Astrocyte of the spinal cord (primary cell): Measurements from ENCODE around the gene SLC16A12.
"Not testable (repeated sequence)": the region's sequence is repeated elsewhere in the genome, so short reads cannot be mapped to it uniquely, and the experiment has no call there.

Source experiments
- DNase-seq: peaks from one replicate; pipeline ENCODE4 v3.0.0; 2011; ENCODE audit warnings: low read depth, low spot score
- H3K4me3 ChIP-seq: 2 replicates; pipeline ENCODE4 v1.5.1; 2011; ENCODE audit warnings: low read depth, mild to moderate bottlenecking, low read length, moderate library complexity
- CTCF ChIP-seq: IDR thresholded peaks from 2 replicates; pipeline ENCODE4 v1.5.1; 2012; ENCODE audit warnings: low read depth, mild to moderate bottlenecking, low read length, inconsistent platforms
- in situ Hi-C: cut with HindIII; loops from 2 replicates; pipeline ENCODE4 v1.10.0; 2017; ENCODE audit warnings: low sequenced_read_pairs

The SLC16A12 gene

GRCh38 chr10:89413398-89413912, 121.9 kb downstream of the SLC16A12 start:
- peak overlapping the region; percentile 71 for H3K4me3 ChIP-seq
- in situ Hi-C loops: no loop called here
- TF ChIP-seq CTCF: no peak

DNA sequence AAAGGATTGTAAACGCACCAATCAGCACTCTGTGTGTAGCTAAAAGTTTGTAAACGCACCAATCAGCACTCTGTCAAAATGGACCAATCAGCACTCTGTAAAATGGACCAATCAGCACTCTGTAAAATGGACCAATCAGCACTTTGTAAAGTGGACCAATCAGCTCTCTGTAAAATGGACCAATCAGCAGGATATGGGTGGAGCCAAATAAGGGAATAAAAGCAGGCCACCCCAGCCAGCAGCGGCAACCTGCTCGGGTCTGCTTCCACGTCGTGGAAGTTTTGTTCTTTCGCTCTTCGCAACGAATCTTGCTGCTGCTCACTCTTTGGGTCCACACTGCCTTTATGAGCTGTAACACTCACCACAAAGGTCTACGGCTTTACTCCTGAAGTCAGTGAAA, 123.1 kb downstream of the SLC16A12 start:
- DNase-seq, in situ Hi-C loops, H3K4me3 ChIP-seq: not testable (repeated sequence)

More at GRCh38 chr10:89413398-89413912, 121.9 kb downstream of the SLC16A12 start:
- DNase-seq: no peak

DNA sequence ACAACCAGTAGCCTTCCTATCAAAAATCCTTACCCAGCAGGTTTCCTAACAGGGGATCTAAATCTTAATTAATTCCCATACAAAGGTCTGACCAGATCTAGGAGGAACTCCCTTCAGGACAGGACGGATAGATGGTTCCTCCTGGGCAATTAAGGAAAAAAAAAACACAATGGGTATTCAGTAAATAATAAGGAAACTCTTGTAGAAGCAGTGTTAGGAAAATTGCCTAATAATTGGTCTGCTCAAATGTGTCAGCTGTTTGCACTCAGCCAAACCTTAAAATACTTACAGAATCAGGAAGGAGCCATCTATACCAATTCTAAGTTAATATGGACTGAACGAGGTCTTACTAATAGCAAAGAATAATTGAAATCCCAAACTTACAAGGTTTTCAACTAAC, 124.3 kb downstream of the SLC16A12 start:
- H3K4me3 ChIP-seq, in situ Hi-C loops, DNase-seq: not testable (repeated sequence)

DNA sequence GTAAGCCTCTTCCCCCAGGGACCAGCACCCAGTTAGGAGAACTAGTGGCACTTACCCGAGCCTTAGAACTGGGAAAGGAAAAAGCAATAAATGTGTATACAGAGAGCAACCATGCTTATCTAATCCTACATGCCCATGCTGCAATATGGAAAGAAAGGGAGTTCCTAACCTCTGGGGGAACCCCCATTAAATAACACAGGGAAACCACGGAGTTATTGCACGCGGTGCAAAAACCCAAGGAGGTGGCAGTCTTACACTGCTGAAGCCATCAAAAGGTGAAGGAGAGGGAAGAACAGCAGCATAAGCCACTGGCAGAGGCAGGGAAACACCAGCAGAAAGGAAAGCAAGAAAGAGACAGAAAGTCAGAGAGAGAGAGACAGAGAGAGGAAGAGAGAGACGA, 124.8 kb downstream of the SLC16A12 start:
- H3K4me3 ChIP-seq, DNase-seq, in situ Hi-C loops: not testable (repeated sequence)

- DNase-seq, H3K4me3 ChIP-seq, in situ Hi-C loops: not testable (repeated sequence)
These were observed 126.1 kb downstream of the SLC16A12 start for GRCh38 chr10:89409282-89409681.

DNA sequence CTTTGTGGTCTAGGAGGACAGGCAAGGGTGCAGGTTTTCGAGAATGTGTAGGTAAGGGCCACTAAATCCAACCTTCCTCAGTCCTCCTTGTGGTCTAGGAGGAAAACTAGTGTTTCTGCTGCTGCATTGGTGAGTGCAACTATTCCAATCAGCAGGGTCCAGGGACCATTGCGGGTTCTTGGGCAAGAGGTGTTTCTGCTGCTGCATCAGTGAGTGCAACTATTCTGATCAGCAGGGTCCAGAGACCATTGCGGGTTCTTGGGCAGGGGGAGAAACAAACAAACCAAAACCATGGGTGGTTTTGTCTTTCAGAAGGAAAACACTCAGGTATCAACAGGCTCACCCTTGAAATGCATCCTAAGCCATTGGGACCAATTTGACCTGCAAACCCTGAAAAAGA, 127.6 kb downstream of the SLC16A12 start:
- in situ Hi-C loops, H3K4me3 ChIP-seq, DNase-seq: not testable (repeated sequence)

DNA sequence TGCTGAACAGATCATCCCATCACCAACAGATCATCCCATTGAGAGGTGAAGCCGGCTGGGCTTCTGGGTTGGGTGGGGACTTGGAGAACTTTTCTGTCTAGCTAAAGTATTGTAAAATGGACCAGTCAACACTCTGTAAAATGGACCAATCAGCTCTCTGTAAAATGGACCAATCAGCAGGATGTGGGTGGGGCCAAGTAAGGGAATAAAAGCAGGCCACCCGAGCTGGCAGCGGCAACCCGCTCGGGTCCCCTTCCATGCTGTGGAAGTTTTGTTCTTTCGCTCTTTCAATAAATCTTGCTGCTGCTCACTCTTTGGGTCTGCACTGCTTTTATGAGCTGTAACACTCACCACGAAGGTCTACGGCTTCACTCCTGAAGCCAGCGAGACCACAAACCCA, 129.2 kb downstream of the SLC16A12 start:
- H3K4me3 ChIP-seq, in situ Hi-C loops, DNase-seq: not testable (repeated sequence)

DNA sequence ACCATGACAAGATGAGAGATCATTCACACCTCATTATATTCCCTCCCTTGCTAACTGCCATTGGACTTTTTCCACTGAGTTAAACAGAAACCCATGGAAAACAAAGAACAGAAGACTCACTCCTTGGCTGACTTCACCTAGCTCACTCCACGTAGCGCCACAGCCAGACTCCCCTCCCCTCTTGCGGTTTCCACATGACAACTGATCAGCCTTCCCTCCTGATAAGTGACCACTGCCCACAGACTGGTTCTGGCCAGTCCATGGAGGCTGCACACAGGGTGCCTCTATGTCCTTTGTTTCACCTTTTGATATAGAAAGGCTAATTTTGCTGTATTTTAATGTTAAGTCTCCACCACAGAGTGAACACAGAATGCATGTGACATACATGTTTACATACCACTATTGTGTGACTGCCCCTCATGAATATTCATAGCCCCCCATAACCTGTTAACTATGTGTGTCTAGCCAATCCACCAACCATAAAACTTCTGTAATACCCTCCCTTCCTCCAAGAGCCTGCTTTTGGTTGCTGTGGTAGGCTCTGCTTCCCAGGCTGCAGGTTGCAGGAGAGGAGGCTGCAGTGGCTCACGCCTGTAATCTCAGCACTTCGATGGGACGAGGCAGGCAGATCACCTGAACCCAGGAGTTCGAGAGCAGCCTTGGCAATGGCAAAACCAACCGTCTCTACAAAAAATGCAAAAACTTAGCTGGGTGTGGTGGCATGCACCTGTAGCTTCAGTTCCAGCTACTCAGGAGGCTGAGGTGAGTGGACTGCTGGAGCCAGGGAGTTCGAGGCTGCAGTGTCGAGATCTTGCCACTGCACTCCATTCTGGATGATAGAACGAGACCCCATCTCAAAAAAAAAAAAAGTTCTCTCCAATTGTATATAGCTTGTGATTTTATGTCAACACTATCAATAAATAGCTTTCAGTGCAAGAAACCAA, 131.0 kb downstream of the SLC16A12 start:
- TF ChIP-seq CTCF: no peak
- peak; percentile 44 for DNase-seq
- in situ Hi-C loops: no loop called here
- H3K4me3 ChIP-seq: no peak overlapping the region

- no peak overlapping the region for H3K4me3 ChIP-seq
- in situ Hi-C loops: no loop called here
- DNase-seq: no peak
- TF ChIP-seq CTCF: no peak
These were observed 132.4 kb downstream of the SLC16A12 start for GRCh38 chr10:89403043-89403442.

- no peak for DNase-seq
- in situ Hi-C loops: no loop called here
- TF ChIP-seq CTCF: no peak
- no peak overlapping the region for H3K4me3 ChIP-seq
These were observed 135.4 kb downstream of the SLC16A12 start for GRCh38 chr10:89399956-89400355.
